Fibroblast of gingiva (primary cell): ENCODE results near the gene TEK.
A peak's percentile ranks its signal among the peaks of the same experiment; 100 is the strongest.
"Not testable (repeated sequence)": the region's sequence is repeated elsewhere in the genome, so short reads cannot be mapped to it uniquely, and the experiment has no call there.

ENCODE experiments used
- DNase-seq: peaks from one replicate; pipeline ENCODE4 v3.0.0-alpha.2; 2011; ENCODE audit warnings: low read depth

Gene TEK

GRCh38 chr9:27239648-27240047 is 130.6 kb downstream of the TEK start:
- not testable (repeated sequence) for DNase-seq

GRCh38 chr9:27247756-27248155 is 138.7 kb downstream of the TEK start:
- peak; percentile 7 for DNase-seq

- DNase-seq = no peak
Measured at GRCh38 chr9:27248702-27249101, 139.7 kb downstream of the TEK start.

GRCh38 chr9:27258662-27259061 is 149.6 kb downstream of the TEK start:
- DNase-seq = no peak

- no peak for DNase-seq
Measured at GRCh38 chr9:27260789-27261516, 151.9 kb downstream of the TEK start.

GRCh38 chr9:27261517-27262211 is 152.6 kb downstream of the TEK start:
- no peak for DNase-seq

GRCh38 chr9:27272103-27272502 is 163.1 kb downstream of the TEK start:
- DNase-seq = no peak

- no peak for DNase-seq
Measured at GRCh38 chr9:27273186-27273585, 164.2 kb downstream of the TEK start.

GRCh38 chr9:27276193-27277030 is 167.4 kb downstream of the TEK start:
- peak; percentile 27 for DNase-seq

- DNase-seq = peak; percentile 27
Measured at GRCh38 chr9:27278374-27278773, 169.3 kb downstream of the TEK start.

- no peak for DNase-seq
Measured at GRCh38 chr9:27279611-27280010, 170.6 kb downstream of the TEK start.
